GM12878 (cell line): ENCODE data around the gene HPCA. TPM values are rescaled to one million over a fixed set of nuclear protein-coding genes. Genes with fewer than 3 reads are reported as not detected.
A peak's percentile ranks its signal among the peaks of the same experiment; 100 is the strongest.

Experiments used
- BHLHE40 ChIP-seq, 2 experiments: fragments of 450-650 bp in 1 of 2; IDR thresholded peaks; 2 replicates each; pipeline ENCODE4 v1.6.1; 2011 to 2017; ENCODE audit warnings: low read depth in 2 of 2, borderline replicate concordance in 1 of 2, improper control_type of control experiment in 1 of 2, low read length in 1 of 2, mild to moderate bottlenecking in 1 of 2
- HDAC2 ChIP-seq: fragments of 200-600 bp; sonication (generic); IDR thresholded peaks from 2 replicates; pipeline ENCODE4 v1.6.1; 2017
- MEF2A ChIP-seq: IDR thresholded peaks from 2 replicates; pipeline ENCODE4 v1.6.1; 2011; ENCODE audit warnings: low read depth, mild to moderate bottlenecking, low read length, moderate library complexity; ENCODE audit not compliant: insufficient read depth
- MEF2B ChIP-seq: fragments of 450-650 bp; IDR thresholded peaks from 2 replicates; pipeline ENCODE4 v1.6.1; 2018; ENCODE audit warnings: mild to moderate bottlenecking, moderate library complexity; ENCODE audit not compliant: partially characterized antibody, poor library complexity, severe bottlenecking
- NFIC ChIP-seq: IDR thresholded peaks from 2 replicates; pipeline ENCODE4 v1.6.1; 2012; ENCODE audit warnings: low read depth, mild to moderate bottlenecking, inconsistent platforms, low read length, moderate library complexity
- NFYA ChIP-seq: IDR thresholded peaks from 2 replicates; pipeline ENCODE4 v1.6.1; 2011; ENCODE audit warnings: low read depth, mild to moderate bottlenecking, low read length, improper control_type of control experiment, borderline replicate concordance
- NR2C1 ChIP-seq: fragments of 450-650 bp; IDR thresholded peaks from 2 replicates; pipeline ENCODE4 v1.6.1; 2017; ENCODE audit warnings: antibody characterized with exemption, mild to moderate bottlenecking, moderate library complexity
- POLR2A ChIP-seq: IDR thresholded peaks from 2 replicates; pipeline ENCODE4 v1.6.1; 2011; ENCODE audit warnings: low read depth, mild to moderate bottlenecking, low read length
- PRDM15 ChIP-seq: fragments of 450-650 bp; formaldehyde crosslinking; IDR thresholded peaks from 2 replicates; pipeline ENCODE4 v1.4.0; 2020; ENCODE audit warnings: mild to moderate bottlenecking, moderate library complexity
- RBBP5 ChIP-seq: fragments of 200-600 bp; sonication (generic); conservative IDR thresholded peaks from 2 replicates; pipeline ENCODE4 v1.6.1; 2016
- RCOR1 ChIP-seq: conservative IDR thresholded peaks from 2 replicates; pipeline ENCODE4 v1.6.1; 2012; ENCODE audit warnings: low read depth, low read length, improper control_type of control experiment
- SPI1 ChIP-seq: IDR thresholded peaks from 2 replicates; pipeline ENCODE4 v1.6.1; 2011; ENCODE audit warnings: low read depth, mild to moderate bottlenecking, low read length, moderate library complexity, borderline replicate concordance; ENCODE audit not compliant: insufficient read depth
- STAT3 ChIP-seq: IDR thresholded peaks from 2 replicates; pipeline ENCODE4 v1.6.1; 2011; ENCODE audit warnings: low read depth, low read length, improper control_type of control experiment
- YY1 ChIP-seq: IDR thresholded peaks from 2 replicates; pipeline ENCODE4 v1.6.1; 2011; ENCODE audit warnings: low read depth, mild to moderate bottlenecking, low read length
- ZNF207 ChIP-seq: fragments of 450-650 bp; IDR thresholded peaks from 2 replicates; pipeline ENCODE4 v1.6.1; 2014; ENCODE audit warnings: antibody characterized with exemption, mild to moderate bottlenecking, borderline replicate concordance
- polyA plus RNA-seq, 11 experiments: library from polyadenylated mRNA; depleted of rRNA in 4 of 11; unstranded in 6 of 11; stranded (reverse) in 5 of 11; fragments of >200 nt; fragmentation: Nextera tagmentation in 4 of 11; fragmentation: Illumina TruSeq in 1 of 11; extraction: Ambion mirVana in 4 of 11; extraction: Trizol in 1 of 11; gene quantifications; 1 replicate in 1 of 11; 2 replicates in 10 of 11; pipeline versions ENCODE4 v1.2.1 to v1.2.3, GENCODE V29; 2011 to 2016; ENCODE audit warnings: inconsistent platforms in 2 of 11, missing spikeins in 2 of 11, low read depth in 1 of 11
- total RNA-seq, 4 experiments: library from RNA; depleted of rRNA in 3 of 4; stranded (reverse); fragments of >200 nt in 3 of 4; fragmentation: Illumina TruSeq in 1 of 4; extraction: Trizol in 1 of 4; gene quantifications; 2 replicates each; pipeline versions ENCODE4 v1.2.1 to v1.2.3, GENCODE V29; 2013 to 2021
- TF ChIP-seq, protein P1 (sequence below): fragments of 450-650 bp; IDR thresholded peaks from 2 replicates; pipeline ENCODE4 v1.6.1; 2017; ENCODE audit warnings: mild to moderate bottlenecking, low read depth, inconsistent platforms; ENCODE audit not compliant: poor library complexity, severe bottlenecking
- TF ChIP-seq, protein P2 (sequence below): fragments of 450-650 bp; IDR thresholded peaks from 2 replicates; pipeline ENCODE4 v1.6.1; 2017; ENCODE audit warnings: mild to moderate bottlenecking, moderate library complexity

Gene HPCA
- total and polyA plus RNA-seq, 10 of the 15 experiments (the other 5 are each of a cell fraction or from before 2014, with no cell fraction given), result 0.11 TPM; not detected in 9

DNA sequence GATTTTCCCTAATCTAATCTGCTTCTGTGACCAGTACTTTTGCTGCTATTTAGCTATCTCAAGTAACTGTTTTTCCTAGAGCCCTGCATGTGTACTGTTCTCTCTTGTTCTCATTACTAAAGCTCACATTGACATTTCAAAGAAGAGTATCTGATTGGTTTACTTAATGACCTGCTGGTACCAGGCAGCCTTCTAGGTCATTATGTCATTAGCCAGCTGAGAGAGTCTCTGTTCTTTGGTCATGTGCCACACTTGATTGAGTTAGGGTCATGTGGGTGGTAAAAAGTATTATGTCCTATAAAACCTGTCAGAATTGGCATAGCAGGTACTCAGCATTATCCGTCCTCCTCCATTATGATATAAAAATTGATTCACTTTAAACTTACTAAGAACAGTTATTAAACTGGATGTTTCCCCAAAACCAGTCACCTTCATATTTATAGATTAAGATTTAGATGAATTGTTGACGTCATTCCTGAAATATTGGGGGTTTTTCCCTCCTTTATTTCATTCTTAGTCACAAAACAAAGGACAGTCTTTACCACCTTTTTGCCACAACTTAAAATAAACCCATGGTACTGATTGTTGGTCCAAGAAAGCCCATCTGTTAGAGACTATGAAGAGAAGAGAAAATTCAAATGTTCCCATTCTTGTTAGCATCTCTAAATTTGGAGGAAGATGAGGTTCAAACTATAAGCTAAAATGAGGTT is 37.8 kb upstream of the HPCA start (continued):
- TF ChIP-seq, protein P1, sequence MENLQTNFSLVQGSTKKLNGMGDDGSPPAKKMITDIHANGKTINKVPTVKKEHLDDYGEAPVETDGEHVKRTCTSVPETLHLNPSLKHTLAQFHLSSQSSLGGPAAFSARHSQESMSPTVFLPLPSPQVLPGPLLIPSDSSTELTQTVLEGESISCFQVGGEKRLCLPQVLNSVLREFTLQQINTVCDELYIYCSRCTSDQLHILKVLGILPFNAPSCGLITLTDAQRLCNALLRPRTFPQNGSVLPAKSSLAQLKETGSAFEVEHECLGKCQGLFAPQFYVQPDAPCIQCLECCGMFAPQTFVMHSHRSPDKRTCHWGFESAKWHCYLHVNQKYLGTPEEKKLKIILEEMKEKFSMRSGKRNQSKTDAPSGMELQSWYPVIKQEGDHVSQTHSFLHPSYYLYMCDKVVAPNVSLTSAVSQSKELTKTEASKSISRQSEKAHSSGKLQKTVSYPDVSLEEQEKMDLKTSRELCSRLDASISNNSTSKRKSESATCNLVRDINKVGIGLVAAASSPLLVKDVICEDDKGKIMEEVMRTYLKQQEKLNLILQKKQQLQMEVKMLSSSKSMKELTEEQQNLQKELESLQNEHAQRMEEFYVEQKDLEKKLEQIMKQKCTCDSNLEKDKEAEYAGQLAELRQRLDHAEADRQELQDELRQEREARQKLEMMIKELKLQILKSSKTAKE, result no peak
- no peak for TF ChIP-seq MEF2B
- TF ChIP-seq POLR2A, result no peak
- TF ChIP-seq STAT3, result no peak
- peak; percentile 34; the same call in 1 of the 2 replicates for TF ChIP-seq NFIC
- TF ChIP-seq NFYA, result no peak
- TF ChIP-seq, protein P2, sequence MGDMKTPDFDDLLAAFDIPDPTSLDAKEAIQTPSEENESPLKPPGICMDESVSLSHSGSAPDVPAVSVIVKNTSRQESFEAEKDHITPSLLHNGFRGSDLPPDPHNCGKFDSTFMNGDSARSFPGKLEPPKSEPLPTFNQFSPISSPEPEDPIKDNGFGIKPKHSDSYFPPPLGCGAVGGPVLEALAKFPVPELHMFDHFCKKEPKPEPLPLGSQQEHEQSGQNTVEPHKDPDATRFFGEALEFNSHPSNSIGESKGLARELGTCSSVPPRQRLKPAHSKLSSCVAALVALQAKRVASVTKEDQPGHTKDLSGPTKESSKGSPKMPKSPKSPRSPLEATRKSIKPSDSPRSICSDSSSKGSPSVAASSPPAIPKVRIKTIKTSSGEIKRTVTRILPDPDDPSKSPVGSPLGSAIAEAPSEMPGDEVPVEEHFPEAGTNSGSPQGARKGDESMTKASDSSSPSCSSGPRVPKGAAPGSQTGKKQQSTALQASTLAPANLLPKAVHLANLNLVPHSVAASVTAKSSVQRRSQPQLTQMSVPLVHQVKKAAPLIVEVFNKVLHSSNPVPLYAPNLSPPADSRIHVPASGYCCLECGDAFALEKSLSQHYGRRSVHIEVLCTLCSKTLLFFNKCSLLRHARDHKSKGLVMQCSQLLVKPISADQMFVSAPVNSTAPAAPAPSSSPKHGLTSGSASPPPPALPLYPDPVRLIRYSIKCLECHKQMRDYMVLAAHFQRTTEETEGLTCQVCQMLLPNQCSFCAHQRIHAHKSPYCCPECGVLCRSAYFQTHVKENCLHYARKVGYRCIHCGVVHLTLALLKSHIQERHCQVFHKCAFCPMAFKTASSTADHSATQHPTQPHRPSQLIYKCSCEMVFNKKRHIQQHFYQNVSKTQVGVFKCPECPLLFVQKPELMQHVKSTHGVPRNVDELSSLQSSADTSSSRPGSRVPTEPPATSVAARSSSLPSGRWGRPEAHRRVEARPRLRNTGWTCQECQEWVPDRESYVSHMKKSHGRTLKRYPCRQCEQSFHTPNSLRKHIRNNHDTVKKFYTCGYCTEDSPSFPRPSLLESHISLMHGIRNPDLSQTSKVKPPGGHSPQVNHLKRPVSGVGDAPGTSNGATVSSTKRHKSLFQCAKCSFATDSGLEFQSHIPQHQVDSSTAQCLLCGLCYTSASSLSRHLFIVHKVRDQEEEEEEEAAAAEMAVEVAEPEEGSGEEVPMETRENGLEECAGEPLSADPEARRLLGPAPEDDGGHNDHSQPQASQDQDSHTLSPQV, result no peak
- TF ChIP-seq PRDM15 (CRISPR knock-in tag), result no peak
- TF ChIP-seq YY1, result no peak
- peak; percentile 44 to 91; a peak in 3 of 4 replicates for TF ChIP-seq BHLHE40 (IDR thresholded peaks at IDR 0.05; ENCODE audit: borderline replicate concordance in 1 of 2, low read depth in 2 of 2, low read length in 1 of 2)
- no peak for TF ChIP-seq HDAC2
- no peak for TF ChIP-seq RCOR1
- no peak for TF ChIP-seq RBBP5
- TF ChIP-seq MEF2A, result peak; percentile 45; the same call in 1 of the 2 replicates
- TF ChIP-seq NR2C1, result no peak
- no peak for TF ChIP-seq ZNF207
- TF ChIP-seq SPI1, result no peak
